Inflammatory macrophage treated with lipopolysaccharide for 1 hour (primary cell): ENCODE results near the gene CHRNB4.
"Not testable (repeated sequence)": the region's sequence is repeated elsewhere in the genome, so short reads cannot be mapped to it uniquely, and the experiment has no call there.

Experiments
- DNase-seq, 2 donors: peaks; one replicate each; pipeline ENCODE4 v3.0.0-alpha.2; 2020 to 2022

The CHRNB4 gene, protein sequence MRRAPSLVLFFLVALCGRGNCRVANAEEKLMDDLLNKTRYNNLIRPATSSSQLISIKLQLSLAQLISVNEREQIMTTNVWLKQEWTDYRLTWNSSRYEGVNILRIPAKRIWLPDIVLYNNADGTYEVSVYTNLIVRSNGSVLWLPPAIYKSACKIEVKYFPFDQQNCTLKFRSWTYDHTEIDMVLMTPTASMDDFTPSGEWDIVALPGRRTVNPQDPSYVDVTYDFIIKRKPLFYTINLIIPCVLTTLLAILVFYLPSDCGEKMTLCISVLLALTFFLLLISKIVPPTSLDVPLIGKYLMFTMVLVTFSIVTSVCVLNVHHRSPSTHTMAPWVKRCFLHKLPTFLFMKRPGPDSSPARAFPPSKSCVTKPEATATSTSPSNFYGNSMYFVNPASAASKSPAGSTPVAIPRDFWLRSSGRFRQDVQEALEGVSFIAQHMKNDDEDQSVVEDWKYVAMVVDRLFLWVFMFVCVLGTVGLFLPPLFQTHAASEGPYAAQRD

GRCh38 chr15:78641102-78641748 lies at the start of gene CHRNB4:
TSS of gene CHRNB4 (minus strand) at chr15:78641210. CDS start at chr15:78641133, 77 bp downstream.
- no peak for DNase-seq

DNA sequence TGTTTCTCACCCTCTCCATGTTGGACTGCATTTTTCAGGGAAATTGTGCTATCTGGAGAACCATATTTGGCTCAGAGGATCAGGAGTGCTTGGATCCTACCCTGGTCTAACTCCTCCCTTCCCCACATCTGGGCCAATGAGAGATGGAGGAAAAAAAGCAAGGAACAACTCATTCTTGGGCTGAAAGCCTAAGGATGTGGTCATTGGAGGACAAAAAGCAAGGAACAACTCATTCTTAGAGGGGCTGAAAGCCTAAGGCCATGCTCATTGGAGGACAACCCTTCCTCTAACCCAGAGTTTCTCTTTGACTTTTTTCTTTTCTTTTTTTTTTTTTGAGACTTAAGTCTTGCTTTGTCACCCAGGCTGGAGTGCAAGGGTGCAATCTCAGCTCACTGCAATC lies 48.6 kb upstream of the CHRNB4 start:
- no peak for DNase-seq

DNA sequence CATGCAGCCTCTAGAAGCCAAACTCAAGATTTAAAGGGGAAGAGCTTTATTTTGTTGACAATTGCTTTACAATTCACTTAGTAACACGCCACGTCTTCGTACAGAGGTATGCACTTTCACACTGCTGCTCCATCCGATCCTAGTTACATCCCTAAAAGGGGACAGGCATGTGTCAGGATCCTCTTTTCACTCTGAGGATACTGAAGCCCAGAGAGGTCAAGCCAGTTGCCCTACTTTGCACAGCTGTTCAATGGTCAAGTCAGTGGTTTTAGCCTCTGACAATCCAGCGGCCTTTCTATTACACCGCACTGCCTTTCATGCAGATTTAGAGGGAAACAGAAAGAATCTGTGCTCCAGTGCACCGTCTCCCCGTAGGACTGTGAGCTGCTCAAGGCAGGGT lies 44.9 kb upstream of the CHRNB4 start:
- no peak for DNase-seq

DNA sequence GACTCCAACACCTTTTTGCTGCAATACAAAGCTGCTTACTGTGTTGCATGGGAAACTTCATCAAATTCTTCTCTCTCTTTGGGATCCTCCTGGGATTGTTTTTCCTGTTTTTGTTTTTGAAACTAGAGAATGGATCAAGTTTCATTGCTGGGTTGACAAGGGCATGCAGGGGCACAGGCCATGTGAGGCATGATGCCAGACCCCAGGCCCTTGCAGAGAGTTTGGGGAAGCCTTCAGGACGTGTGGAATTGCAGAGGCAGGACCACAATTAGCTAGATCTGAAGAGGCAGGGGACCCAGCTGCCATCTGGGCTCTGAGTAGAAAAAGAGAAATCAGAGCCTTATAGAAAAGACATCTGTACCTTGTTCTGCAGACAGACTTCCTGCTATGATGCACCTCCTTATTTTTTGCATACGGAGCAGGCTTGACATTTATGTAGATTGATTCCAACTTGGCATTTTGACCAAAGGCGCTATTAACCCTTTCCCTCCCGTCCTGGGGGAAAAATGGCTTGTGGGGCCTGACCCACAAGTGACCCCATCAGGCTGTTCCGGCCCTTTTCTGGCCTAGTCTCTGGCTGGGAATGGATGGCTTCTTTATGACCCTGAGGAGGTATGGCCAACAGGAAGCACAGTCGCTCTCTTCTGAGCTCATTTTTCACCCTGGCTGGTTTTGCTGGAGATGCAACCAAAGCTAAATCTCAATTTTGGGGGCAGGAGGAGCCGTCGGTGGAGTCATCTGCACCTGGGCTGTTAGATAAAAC lies 44.3 kb upstream of the CHRNB4 start:
- no peak for DNase-seq

- peak; percentile 37 to 46 for DNase-seq
Measured at GRCh38 chr15:78684657-78685056, 43.6 kb upstream of the CHRNB4 start.

- not testable (repeated sequence) for DNase-seq
Measured at GRCh38 chr15:78683599-78683998, 42.6 kb upstream of the CHRNB4 start.

DNA sequence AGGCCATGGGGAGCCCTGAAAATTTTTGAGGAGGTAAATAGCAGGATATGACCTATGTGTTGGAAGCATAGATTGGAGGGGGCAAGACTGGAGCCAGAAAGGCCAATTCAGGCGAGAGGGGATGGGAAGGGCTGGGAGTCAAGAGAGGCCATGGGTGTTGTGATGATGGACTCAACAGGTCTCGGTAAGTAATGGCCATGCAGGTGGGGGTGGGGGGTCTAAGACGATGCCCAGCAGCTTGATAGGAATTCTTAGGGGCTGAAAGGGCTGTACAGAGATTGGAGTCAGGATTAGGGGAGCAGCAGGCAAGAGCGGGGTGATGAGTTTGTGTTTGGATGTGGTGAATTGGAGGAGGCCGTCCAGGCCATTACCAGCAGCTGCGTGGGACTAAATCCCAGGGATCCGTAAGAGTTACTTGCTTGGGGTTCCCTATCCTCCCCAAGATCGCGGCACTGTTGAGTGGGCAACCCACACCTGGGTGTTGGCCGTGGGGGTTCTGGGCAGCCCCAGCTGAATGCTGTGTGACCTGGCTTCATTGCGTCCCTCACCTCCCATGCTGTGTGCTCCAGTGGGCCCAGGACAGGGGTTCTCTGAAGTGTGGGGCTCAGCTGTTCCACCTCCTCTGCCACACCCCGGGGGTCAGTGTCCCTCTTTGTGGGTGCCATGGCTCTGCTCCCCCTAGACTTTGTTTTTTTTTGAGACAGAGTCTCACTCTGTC lies 41.8 kb upstream of the CHRNB4 start:
- no peak for DNase-seq

- DNase-seq, result peak in 1 of 2 donors; percentile 14
Measured at GRCh38 chr15:78682004-78682651, 41.1 kb upstream of the CHRNB4 start.

- DNase-seq, result no peak
Measured at GRCh38 chr15:78681281-78682003, 40.4 kb upstream of the CHRNB4 start.

- peak; percentile 52 to 63 for DNase-seq
Measured at GRCh38 chr15:78680431-78681075, 39.5 kb upstream of the CHRNB4 start.

GRCh38 chr15:78679089-78679511 lies 38.1 kb upstream of the CHRNB4 start:
- no peak for DNase-seq

DNA sequence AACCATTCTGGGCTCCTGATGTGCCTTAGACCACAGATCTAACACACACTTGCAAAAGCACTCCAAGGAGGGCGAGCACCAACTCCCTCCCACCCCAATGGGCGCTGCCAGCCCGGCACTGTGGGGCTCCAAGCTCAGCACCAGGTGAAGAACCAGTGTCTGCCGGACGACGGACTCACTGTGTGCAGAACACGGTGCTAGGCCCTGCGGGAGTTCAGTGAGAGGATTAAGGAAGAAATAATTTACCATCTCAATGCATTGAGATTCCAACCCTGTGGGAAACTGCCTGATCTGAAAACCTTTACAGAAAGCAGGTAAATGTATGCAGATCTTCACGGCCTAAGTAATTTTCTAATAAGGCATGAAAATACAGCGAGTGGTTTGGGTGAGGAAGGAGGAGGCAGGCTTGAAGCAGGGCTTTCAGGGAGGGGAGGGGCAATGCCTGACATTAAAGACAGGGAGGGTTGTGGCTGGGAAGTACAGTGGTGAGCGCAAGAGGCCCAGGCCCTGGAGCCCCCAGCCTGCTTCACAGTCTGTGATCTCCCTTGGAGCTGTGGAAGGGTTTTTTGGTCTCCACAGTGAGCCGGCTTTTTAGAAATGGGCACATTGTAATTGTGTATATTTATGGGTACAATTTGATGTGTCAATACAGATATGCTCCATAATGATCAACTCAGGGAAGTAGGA lies 35.6 kb upstream of the CHRNB4 start:
- DNase-seq, result no peak

- no peak for DNase-seq
Measured at GRCh38 chr15:78675617-78676360, 34.8 kb upstream of the CHRNB4 start.

GRCh38 chr15:78675206-78675605 lies 34.2 kb upstream of the CHRNB4 start:
- no peak for DNase-seq

DNA sequence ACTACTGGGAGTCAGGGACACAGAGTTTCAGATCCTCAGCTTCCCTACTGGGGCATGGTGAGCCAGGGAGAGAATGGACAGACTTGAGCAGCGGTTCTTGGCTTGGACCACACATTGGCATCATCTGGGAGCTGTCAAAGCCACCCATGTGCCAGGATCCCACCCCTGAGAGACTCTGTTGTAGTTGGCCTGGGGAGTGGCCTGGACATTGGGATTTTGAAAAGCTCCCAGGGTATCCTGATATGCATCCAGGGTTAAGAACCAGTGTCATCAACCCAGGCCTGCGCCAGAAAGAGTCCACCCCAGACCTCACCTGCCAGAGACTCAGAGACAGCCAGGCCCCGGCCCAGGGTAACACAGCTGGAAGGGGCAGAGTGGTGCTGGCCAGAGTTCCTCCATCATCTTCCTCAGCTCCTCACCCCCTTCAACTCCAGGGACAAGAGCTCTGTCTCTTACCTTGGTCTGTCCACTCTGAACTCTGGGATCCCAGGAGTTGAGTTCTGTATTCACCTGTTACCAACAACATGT lies 33.0 kb upstream of the CHRNB4 start:
- no peak for DNase-seq

- no peak for DNase-seq
Measured at GRCh38 chr15:78673476-78673875, 32.5 kb upstream of the CHRNB4 start.

DNA sequence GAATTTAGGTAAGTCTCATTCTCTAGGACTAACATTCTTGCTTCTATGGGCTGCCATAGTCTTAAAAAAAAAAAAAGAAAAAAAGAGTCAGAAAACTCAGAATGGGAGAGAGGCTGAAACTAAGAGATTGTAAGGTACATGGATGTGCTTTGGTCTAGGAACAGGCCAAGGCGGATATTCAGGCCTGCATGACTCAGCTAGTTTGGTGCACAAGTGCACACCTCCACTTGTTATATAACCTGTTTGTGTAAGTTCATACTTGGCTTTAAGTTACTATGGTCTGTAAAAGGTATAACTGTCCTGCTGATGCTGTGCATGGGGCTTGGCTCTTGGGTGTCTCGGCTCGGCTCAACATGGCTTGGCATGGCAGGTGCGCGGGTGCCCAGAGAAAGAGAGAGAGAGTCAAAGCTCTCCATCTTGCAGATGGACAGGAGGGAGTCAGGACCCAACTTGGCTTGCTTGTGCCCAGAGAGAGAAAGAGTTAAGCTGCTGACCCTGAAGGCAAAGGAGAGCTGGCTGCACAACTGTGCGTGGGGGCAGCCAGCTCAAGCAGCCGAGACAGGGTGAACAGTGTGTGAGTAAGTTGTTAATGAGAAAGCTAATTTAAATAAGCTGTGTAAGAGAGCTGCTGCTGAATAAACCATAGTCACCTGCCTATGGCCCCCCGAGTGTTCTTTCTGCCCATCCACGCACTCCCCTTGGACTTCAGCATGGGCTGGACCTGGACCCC lies 31.4 kb upstream of the CHRNB4 start:
- DNase-seq, result no peak

GRCh38 chr15:78671626-78672211 lies 30.7 kb upstream of the CHRNB4 start:
- DNase-seq, result no peak
